Tibial nerve (tissue), 4 donors: ENCODE results near the gene DENND2D. TPM values are rescaled to one million over a fixed set of nuclear protein-coding genes. Genes with fewer than 3 reads are reported as not detected.

Source experiments
- DNase-seq, 2 donors: peaks; one replicate each; pipeline ENCODE4 v3.0.0-alpha.2; 2019; ENCODE audit warnings: low spot score in 2 of 2
- H3K27ac ChIP-seq, 4 donors: fragments of 200-600 bp; sonication (generic) in 3 of 4; one replicate each; pipeline ENCODE4 v1.5.1; 2017 to 2019; ENCODE audit warnings: mild to moderate bottlenecking in 1 of 4
- H3K27me3 ChIP-seq, 2 donors: fragments of 200-600 bp; sonication (generic) in 1 of 2; one replicate each; pipeline versions ENCODE4 v1.5.1 to v1.6.0; 2017 to 2019
- H3K36me3 ChIP-seq, 3 donors: fragments of 200-600 bp; sonication (generic); one replicate each; pipeline ENCODE4 v1.5.1; 2018 to 2019
- H3K4me1 ChIP-seq, 4 donors: fragments of 200-600 bp; sonication (generic) in 3 of 4; one replicate each; pipeline ENCODE4 v1.5.1; 2017 to 2019
- H3K4me3 ChIP-seq, 4 donors: fragments of 200-600 bp; sonication (generic) in 3 of 4; one replicate each; pipeline ENCODE4 v1.5.1; 2017 to 2019; ENCODE audit warnings: mild to moderate bottlenecking in 1 of 4, moderate library complexity in 1 of 4
- H3K9me3 ChIP-seq, 4 donors: fragments of 200-600 bp; sonication (generic) in 3 of 4; one replicate each; pipeline ENCODE4 v1.5.1; 2017 to 2019
- CTCF ChIP-seq, 5 experiments: fragments of 200-600 bp in 3 of 5; fragments of 450-650 bp in 2 of 5; sonication (generic) in 3 of 5; IDR thresholded peaks; one replicate each; pipeline ENCODE4 v1.5.1; 2016 to 2019; ENCODE audit warnings: antibody characterized with exemption in 5 of 5, mild to moderate bottlenecking in 3 of 5, moderate library complexity in 2 of 5
- EP300 ChIP-seq, 2 donors: sonication (generic); formaldehyde crosslinking; IDR thresholded peaks; one replicate each; pipeline ENCODE4 v1.6.1; 2017; ENCODE audit warnings: antibody characterized with exemption in 2 of 2, mild to moderate bottlenecking in 1 of 2
- POLR2A ChIP-seq, 2 donors: fragments of 450-650 bp; IDR thresholded peaks; one replicate each; pipeline ENCODE4 v1.6.1; 2017; ENCODE audit warnings: antibody characterized with exemption in 2 of 2, mild to moderate bottlenecking in 2 of 2, moderate library complexity in 2 of 2
- WGBS, 2 donors: methylation state at CpG; one replicate each; pipeline ENCODE4 v1.1.5; 2018; 5-methylcytosine and 5-hydroxymethylcytosine counted together
- total RNA-seq, 4 donors: library from RNA; depleted of rRNA; stranded (reverse); fragments of >200 nt; gene quantifications; one replicate each; pipeline ENCODE4 v1.1.0, GENCODE V29; 2016

The DENND2D gene
- 10 to 100 TPM in 1 of 4 donors, 1 to 10 TPM in 3; 4.8 to 21.6 (median 8.2) TPM for total RNA-seq

- Histone ChIP-seq H3K27ac (peak within 1 kb of the TSS in 3 of 4 donors; percentile 65 to 75 (median 73)), H3K36me3 (no peaks in the 10 kb centered on the region), H3K4me1 (peaks cover 0 to 44% (median 28%) of the 10 kb centered on the region in 4 donors), H3K27me3 (peaks cover 0 to 7% of the 10 kb centered on the region in 2 donors), H3K4me3 (peak within 1 kb of the TSS in 2 of 4 donors; percentile 29 to 31), H3K9me3 (no peaks in the 10 kb centered on the region)
- peak in 1 of 2 donors; percentile 81 for DNase-seq
- WGBS, 2 donors = 79 to 88% methylated on average over 17 of the region's 17 CpGs
- peak; percentile 23 to 33 for TF ChIP-seq POLR2A (IDR thresholded peaks at IDR 0.05)
- peak in 1 of 2 donors; percentile 75 for TF ChIP-seq EP300 (IDR thresholded peaks at IDR 0.05)
- no peak for TF ChIP-seq CTCF (IDR thresholded peaks at IDR 0.05)
These were observed at the start of gene DENND2D for GRCh38 chr1:111199881-111200801. DENND2D (minus strand) TSS chr1:111200646; CDS start chr1:111200459, 187 bp downstream.

- 35 to 52% methylated on average over 4 of the region's 4 CpGs for WGBS, 2 donors
- DNase-seq = no peak
- Histone ChIP-seq H3K4me1 (no peaks in the 10 kb centered on the region), H3K4me3 (no peak overlapping the region), H3K36me3 (no peaks in the 10 kb centered on the region), H3K9me3 (no peaks in the 10 kb centered on the region), H3K27me3 (no peaks in the 10 kb centered on the region), H3K27ac (no peak overlapping the region)
- TF ChIP-seq CTCF (IDR thresholded peaks at IDR 0.05) (no peak), POLR2A (IDR thresholded peaks at IDR 0.05) (no peak), EP300 (IDR thresholded peaks at IDR 0.05) (no peak)
These were observed 49.5 kb upstream of the DENND2D start for GRCh38 chr1:111249960-111250359.

- no peak for DNase-seq
- Histone ChIP-seq H3K9me3 (no peaks in the 10 kb centered on the region), H3K4me1 (no peaks in the 10 kb centered on the region), H3K27ac (no peak overlapping the region), H3K4me3 (no peak overlapping the region), H3K36me3 (no peaks in the 10 kb centered on the region), H3K27me3 (no peaks in the 10 kb centered on the region)
- WGBS, 2 donors = 76 to 78% methylated on average over 5 of the region's 5 CpGs
- no peak for TF ChIP-seq CTCF (IDR thresholded peaks at IDR 0.05)
These were observed 46.8 kb upstream of the DENND2D start for GRCh38 chr1:111247125-111247838.

GRCh38 chr1:111242805-111243523 lies 42.5 kb upstream of the DENND2D start:
- H3K9me3 ChIP-seq = no peaks in the 10 kb centered on the region
- no peak overlapping the region for H3K27ac ChIP-seq
- no peak overlapping the region for H3K4me3 ChIP-seq
- no peaks in the 10 kb centered on the region for H3K36me3 ChIP-seq
- H3K4me1 ChIP-seq = no peaks in the 10 kb centered on the region
- no peak for DNase-seq
- TF ChIP-seq CTCF (IDR thresholded peaks at IDR 0.05) (no peak), POLR2A (IDR thresholded peaks at IDR 0.05) (no peak), EP300 (IDR thresholded peaks at IDR 0.05) (no peak)
- WGBS, 2 donors = 35 to 41% methylated on average over 4 of the region's 4 CpGs
- H3K27me3 ChIP-seq = no peaks in the 10 kb centered on the region
